ENCODE data around the gene NR3C2. TPM values are rescaled to one million over a fixed set of nuclear protein-coding genes. Genes with fewer than 3 reads are reported as not detected.

NR3C2 gene
- 26.2 TPM for total RNA-seq

- ATAC-seq (peak; percentile 98), DNase-seq (ENCODE audit: low spot score) (peak; percentile 99)
- intact Hi-C loops (cut with DNase I), result no loop called here
These were observed at the start of gene NR3C2 for GRCh38 chr4:148441986-148442831. NR3C2 (minus strand) TSS chr4:148442414.

DNA sequence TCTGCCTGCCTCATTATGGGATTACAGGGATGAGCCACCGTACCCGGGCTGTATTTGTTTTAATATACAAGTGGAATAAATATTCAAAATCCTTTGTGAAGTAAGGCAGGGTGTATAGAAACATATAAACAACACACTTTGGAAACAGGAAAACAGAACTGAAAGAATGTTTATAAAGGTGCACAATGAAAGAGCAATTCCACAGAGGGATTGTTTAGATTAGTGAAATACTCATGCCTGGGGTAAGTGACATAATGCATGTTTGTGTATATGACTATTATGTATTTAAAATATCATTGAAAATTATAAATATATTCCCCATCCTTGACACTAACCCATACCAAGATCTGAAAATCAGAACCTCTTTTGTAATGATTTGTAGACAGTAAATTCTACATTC, 45.0 kb upstream of the NR3C2 start:
- intact Hi-C loops (cut with DNase I), result no loop called here
- DNase-seq (ENCODE audit: low spot score), result no peak
- no peak for ATAC-seq

- no peak for DNase-seq (ENCODE audit: low spot score)
- no peak for ATAC-seq
- intact Hi-C loops (cut with DNase I), result no loop called here
These were observed 39.4 kb upstream of the NR3C2 start for GRCh38 chr4:148481636-148482035.

DNA sequence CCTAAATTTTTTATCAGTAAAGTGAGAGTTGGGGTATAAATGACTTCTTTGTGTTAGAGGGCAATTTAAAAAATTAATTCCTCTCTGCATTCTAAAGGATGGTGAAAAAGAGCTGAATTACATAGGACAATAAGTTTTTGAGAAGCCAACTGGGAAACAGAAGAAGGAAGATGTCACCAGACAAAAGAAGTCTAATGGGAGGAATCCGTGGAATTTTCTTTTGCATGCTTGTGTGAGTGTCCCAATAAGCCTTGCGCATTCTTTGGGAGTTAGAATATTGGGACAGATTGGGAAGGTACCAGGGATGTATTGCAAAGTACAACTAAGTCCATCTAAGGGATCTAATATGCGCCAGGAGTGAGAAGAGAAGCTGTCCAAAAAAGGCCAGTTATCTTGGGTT, 35.1 kb upstream of the NR3C2 start:
- intact Hi-C loops (cut with DNase I), result no loop called here
- DNase-seq (ENCODE audit: low spot score) (no peak), ATAC-seq (no peak)

DNA sequence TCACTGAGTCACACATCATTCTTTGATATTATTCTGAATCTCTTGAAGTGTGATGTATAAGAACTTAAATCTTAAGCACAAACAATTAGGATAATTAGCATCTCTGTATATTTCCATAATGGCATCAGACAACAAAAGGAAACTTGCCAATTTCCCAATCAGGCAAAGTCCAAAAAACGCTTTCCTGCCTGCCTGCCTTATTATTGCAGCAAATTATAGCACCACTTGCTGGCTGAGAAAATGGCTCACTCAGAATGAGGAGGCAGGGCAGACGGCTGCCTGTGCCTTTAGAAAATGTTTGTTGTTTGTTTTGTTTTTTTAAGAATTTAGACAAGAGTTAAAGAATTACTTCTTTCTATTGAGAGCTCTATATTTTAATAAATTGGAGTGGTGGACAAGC, 27.7 kb upstream of the NR3C2 start:
- ATAC-seq (no peak), DNase-seq (ENCODE audit: low spot score) (no peak)
- intact Hi-C loops (cut with DNase I), result no loop called here

DNA sequence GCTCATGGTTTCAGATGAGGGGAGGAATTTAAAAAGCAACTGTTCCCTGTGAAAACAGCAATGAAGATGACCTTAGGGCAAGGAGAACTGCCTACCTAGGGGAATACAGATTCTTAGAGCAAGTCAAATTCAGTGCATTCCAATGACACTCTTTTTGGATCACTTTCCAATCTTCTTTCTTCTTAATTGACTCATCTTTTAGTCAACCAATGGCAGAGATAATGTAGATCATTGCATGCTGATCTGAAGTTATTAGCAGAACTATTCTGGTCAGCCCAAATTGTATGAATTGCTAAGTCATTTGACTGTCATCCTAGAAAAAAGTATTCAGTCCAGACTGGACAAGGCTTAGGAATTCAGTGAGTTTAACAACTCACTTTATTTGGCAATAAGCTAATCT, 12.6 kb upstream of the NR3C2 start:
- no peak for DNase-seq (ENCODE audit: low spot score)
- intact Hi-C loops (cut with DNase I), result no loop called here
- ATAC-seq, result no peak

DNA sequence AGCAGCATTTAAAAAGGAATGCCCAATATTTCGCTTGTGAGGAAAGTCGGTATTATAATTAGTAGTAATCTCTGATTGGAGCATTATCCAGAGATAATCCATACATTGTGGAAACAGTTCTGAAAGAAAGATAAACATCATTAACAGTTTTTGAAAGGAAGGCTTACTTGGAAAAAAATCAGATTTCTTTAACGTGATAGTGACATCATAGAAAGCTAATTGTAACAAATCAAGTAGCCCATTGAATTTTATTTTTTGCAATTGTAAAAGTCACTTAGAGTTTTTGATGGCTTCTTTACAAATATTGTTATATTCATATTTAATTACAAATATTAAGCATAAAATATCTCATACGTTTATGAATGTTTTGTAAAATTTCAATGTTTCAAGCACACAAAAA, 11.6 kb upstream of the NR3C2 start:
- intact Hi-C loops (cut with DNase I), result no loop called here
- ATAC-seq, result no peak
- DNase-seq (ENCODE audit: low spot score), result no peak

GRCh38 chr4:148452970-148453369, 10.8 kb upstream of the NR3C2 start:
- DNase-seq (ENCODE audit: low spot score) (no peak), ATAC-seq (no peak)
- intact Hi-C loops (cut with DNase I), result no loop called here

- ATAC-seq (no peak), DNase-seq (ENCODE audit: low spot score) (no peak)
- intact Hi-C loops (cut with DNase I), result no loop called here
These were observed 7.7 kb upstream of the NR3C2 start for GRCh38 chr4:148449921-148450320.

DNA sequence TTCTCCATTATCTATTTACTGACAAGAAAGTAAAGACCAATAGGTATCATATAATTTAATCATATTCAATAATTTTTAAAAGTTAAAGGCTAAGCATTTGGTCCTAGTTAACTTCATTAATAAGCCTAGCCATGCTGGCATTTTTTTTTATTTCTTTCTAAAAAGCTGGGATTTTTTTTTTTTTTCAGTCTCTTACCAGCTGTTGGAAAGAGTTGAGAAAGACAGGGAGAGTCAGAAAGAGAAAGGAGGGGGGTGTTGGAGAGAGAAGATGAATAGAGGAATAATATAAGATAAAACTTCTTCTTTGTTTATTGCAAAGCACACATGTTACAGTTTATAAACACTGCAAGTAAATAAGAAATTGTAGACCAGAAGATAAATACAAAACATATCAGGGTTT, 5.9 kb upstream of the NR3C2 start:
- ATAC-seq, result no peak
- no peak for DNase-seq (ENCODE audit: low spot score)
- intact Hi-C loops (cut with DNase I), result no loop called here

DNA sequence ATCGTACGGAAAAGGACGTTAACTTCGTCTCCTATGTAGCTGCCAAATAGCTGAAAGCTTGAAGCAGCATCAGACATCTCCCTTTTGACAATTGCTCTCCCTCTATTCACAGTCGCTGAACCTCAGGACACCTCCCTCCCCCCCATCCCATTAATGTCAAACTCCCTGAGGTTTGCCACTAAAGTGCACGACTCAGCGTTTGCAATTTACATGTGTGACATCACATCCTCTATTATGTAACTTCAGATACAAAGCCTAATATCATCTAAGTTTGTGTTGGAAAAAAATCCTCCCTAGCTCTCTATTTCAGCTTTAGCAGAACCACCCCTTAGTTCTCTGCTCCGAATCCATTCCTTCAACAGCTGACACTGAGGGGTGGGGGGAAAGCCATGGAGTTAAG, 5.5 kb upstream of the NR3C2 start:
- ATAC-seq, result peak; percentile 33
- intact Hi-C loops (cut with DNase I), result no loop called here
- no peak for DNase-seq (ENCODE audit: low spot score)

DNA sequence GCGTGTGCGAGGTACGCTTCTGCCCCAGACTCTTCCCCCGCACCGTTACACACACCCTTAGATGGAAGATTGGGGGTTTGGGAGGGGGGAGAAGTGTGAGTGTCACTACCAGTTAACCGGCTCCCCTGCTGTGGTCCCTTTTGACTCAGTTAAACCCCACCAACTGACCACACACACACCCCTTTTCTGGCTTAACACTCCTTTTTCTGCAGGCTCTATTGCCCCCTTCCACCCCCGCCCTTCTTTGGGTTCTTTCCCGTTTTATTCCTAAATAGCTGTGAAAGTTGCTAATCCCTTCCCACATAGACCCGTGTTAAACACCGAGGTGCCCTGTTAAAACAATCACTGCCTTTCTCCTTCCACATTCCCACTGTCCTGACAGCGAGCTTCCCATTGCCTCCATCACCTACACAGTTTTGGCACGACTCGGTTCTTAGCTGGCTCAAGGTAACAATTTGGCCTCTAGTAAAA, 3.7 kb upstream of the NR3C2 start:
- ATAC-seq (no peak), DNase-seq (ENCODE audit: low spot score) (no peak)
- intact Hi-C loops (cut with DNase I), result no loop called here

DNA sequence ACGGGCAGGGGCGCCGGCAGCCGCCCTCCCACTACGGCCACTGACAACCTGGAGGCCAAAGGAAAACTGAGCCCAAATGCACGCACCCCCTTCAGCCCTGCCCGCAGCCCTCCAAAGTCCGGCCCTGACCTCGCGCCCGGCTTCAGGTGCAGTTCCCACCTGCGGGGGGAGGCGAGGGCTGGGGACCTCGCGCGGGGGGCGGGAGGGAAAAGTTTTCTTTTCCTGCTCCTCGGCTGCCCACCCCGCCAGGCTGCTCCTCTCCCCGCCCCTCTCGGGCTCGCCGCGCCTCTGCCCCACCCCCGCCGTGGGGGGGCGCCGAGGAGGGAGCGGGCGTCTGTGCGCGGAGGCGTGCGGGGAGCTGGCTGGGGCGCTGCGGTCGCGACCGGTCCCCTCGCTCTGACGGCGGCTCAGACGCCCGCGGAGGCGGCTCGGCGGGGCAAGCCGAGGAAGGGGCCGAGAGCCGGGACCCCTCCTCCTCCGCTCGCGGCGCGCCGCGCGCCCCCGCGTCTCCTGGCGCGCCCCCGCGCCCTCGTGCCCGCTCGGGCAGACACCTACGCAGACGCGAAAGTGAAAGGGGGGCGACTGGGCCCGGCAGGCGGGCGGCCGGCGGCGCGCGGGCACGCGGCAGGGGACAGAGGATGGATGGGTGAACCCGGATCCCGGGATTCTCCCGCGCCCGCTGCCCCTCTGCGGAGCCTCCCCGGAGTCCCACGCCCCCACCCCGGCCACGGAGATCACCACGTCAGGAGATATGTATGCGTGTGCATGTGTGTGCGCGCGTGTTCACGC, 3.1 kb upstream of the NR3C2 start:
- DNase-seq (ENCODE audit: low spot score) (peak; percentile 79), ATAC-seq (no peak)
- intact Hi-C loops (cut with DNase I), result no loop called here

DNA sequence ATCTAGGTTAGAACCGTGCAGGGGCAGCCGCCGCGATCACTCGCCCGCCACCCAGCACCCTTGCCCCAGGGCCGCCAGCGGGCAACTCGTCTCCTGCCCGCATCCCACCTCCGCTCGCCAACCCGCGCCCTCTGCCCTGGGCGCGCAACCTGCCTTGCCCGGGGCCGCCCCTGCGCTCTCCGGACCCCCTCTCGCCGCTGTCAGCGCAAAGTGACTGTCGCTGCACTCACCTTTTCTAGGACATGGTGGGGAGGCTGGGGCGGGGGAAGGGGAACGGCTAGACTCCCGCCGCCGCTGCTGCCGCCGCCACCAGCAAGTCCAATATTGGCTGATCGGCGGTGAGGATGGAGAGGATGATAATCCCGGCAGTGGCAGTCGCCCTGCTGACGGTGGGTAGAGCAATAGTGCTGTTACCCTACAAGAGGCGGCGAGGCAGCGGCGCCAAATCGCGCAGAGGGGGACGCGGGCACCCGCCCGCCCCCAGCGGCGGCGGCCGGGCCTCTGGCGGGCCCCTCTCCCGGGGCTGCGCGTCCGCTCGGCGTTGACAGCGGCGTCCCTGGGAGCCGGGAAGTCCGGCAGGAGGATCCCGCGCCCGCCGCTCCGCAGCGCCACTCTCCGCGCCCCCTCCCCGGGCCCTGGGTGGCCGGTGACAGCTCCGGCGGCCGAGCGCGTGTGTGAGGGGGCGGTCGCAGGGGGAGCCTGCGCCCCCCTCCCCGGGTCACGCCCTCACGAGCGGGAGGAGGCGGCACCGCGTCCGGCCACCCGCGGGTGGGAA, 2.3 kb upstream of the NR3C2 start:
- intact Hi-C loops (cut with DNase I), result no loop called here
- peak; percentile 64 for DNase-seq (ENCODE audit: low spot score)
- no peak for ATAC-seq

GRCh38 chr4:148443512-148444295, 1.5 kb upstream of the NR3C2 start:
- intact Hi-C loops (cut with DNase I), result no loop called here
- DNase-seq (ENCODE audit: low spot score) (peak; percentile 69), ATAC-seq (no peak)

- peak; percentile 5 for ATAC-seq
- intact Hi-C loops (cut with DNase I), result no loop called here
- DNase-seq (ENCODE audit: low spot score), result no peak
These were observed 758 bp upstream of the NR3C2 start for GRCh38 chr4:148442832-148443511.

DNA sequence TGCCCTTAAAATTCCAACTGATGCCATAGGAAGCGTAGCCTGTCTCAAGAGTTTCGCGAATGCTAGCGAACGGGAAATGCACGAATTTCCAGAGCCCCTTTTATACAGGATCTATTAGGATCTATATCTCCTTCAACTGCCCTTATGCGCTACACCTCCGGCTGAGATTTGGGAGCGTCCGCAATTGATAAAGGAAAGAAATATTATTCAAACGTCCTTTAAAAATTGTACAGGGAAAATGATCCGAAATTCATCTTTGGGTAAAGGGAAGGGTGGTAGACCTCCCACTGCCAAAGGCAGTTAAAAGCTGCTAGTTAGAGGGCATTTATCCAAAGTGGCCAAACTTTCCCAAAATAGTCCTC, 609 bp downstream of the NR3C2 start:
- DNase-seq (ENCODE audit: low spot score), result no peak

GRCh38 chr4:148438047-148438446, 4.2 kb downstream of the NR3C2 start:
- intact Hi-C loops (cut with DNase I), result no loop called here
- ATAC-seq, result no peak

More for the DNA sequence above, 609 bp downstream of the NR3C2 start:
- intact Hi-C loops (cut with DNase I), result no loop called here
- no peak for ATAC-seq

More at GRCh38 chr4:148438047-148438446, 4.2 kb downstream of the NR3C2 start:
- DNase-seq (ENCODE audit: low spot score), result no peak
